Pons (tissue), 1 donor: ENCODE data around the gene HOXD3.

ENCODE experiments used
- DNase-seq: peaks from one replicate; pipeline ENCODE4 v3.0.0-alpha.2; 2016; ENCODE audit warnings: low spot score

HOXD3 gene

GRCh38 chr2:176177580-176178037 lies 20.5 kb downstream of the HOXD3 start:
- no peak for DNase-seq

GRCh38 chr2:176178038-176178756 lies 21.1 kb downstream of the HOXD3 start:
- no peak for DNase-seq

- DNase-seq, result no peak
Measured at GRCh38 chr2:176178757-176179295, 21.7 kb downstream of the HOXD3 start.

GRCh38 chr2:176181551-176181950 lies 24.4 kb downstream of the HOXD3 start:
- DNase-seq, result no peak

- DNase-seq, result no peak
Measured at GRCh38 chr2:176182671-176183070, 25.6 kb downstream of the HOXD3 start.

GRCh38 chr2:176184749-176185148 lies 27.6 kb downstream of the HOXD3 start:
- no peak for DNase-seq

- DNase-seq, result no peak
Measured at GRCh38 chr2:176186024-176186423, 28.9 kb downstream of the HOXD3 start.

- peak; percentile 58 for DNase-seq
Measured at GRCh38 chr2:176187200-176187898, 30.2 kb downstream of the HOXD3 start.

GRCh38 chr2:176187899-176188773 lies 31.0 kb downstream of the HOXD3 start, which contains the start of gene HOXD1:
HOXD1 (plus strand) TSS chr2:176188668; CDS start chr2:176188802, 134 bp downstream.
- DNase-seq, result peak; percentile 82

- DNase-seq, result no peak
Measured at GRCh38 chr2:176188774-176189680, 31.9 kb downstream of the HOXD3 start.

GRCh38 chr2:176189681-176190641 lies 32.9 kb downstream of the HOXD3 start:
- peak; percentile 46 for DNase-seq

- DNase-seq, result peak; percentile 54
Measured at GRCh38 chr2:176192351-176192750, 35.2 kb downstream of the HOXD3 start.

GRCh38 chr2:176193048-176193447 lies 35.9 kb downstream of the HOXD3 start:
- DNase-seq, result peak; percentile 97

- no peak for DNase-seq
Measured at GRCh38 chr2:176199902-176200301, 42.8 kb downstream of the HOXD3 start.

- no peak for DNase-seq
Measured at GRCh38 chr2:176200971-176201370, 43.9 kb downstream of the HOXD3 start.

GRCh38 chr2:176202491-176202890 lies 45.4 kb downstream of the HOXD3 start:
- no peak for DNase-seq

- DNase-seq, result no peak
Measured at GRCh38 chr2:176205126-176205525, 48.0 kb downstream of the HOXD3 start.

- DNase-seq, result no peak
Measured at GRCh38 chr2:176206136-176206535, 49.0 kb downstream of the HOXD3 start.

GRCh38 chr2:176206682-176207081 lies 49.6 kb downstream of the HOXD3 start:
- no peak for DNase-seq

- no peak for DNase-seq
Measured at GRCh38 chr2:176211110-176211509, 54.0 kb downstream of the HOXD3 start.
